PC-3 (cell line): ENCODE measurements around the gene PARP11.

ENCODE experiments used
- EZH2 ChIP-seq: fragments of 300-600 bp; sonication (generic); IDR thresholded peaks from one replicate; pipeline ENCODE4 v1.6.1; 2017; ENCODE audit warnings: antibody characterized with exemption, mild to moderate bottlenecking, low read length; ENCODE audit not compliant: unreplicated experiment
- TF ChIP-seq, protein P1 (sequence below): fragments of 300-600 bp; sonication (generic); conservative IDR thresholded peaks from 2 replicates; pipeline ENCODE4 v1.5.1; 2017; ENCODE audit warnings: antibody characterized with exemption, low read depth, mild to moderate bottlenecking, low read length

- TF ChIP-seq, protein P1, sequence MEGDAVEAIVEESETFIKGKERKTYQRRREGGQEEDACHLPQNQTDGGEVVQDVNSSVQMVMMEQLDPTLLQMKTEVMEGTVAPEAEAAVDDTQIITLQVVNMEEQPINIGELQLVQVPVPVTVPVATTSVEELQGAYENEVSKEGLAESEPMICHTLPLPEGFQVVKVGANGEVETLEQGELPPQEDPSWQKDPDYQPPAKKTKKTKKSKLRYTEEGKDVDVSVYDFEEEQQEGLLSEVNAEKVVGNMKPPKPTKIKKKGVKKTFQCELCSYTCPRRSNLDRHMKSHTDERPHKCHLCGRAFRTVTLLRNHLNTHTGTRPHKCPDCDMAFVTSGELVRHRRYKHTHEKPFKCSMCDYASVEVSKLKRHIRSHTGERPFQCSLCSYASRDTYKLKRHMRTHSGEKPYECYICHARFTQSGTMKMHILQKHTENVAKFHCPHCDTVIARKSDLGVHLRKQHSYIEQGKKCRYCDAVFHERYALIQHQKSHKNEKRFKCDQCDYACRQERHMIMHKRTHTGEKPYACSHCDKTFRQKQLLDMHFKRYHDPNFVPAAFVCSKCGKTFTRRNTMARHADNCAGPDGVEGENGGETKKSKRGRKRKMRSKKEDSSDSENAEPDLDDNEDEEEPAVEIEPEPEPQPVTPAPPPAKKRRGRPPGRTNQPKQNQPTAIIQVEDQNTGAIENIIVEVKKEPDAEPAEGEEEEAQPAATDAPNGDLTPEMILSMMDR, result no peak
- TF ChIP-seq EZH2, result no peak
These were observed 18.0 kb upstream of the PARP11 start for GRCh38 chr12:3891201-3891600.
